Smooth muscle cell (in vitro differentiated cells): ENCODE measurements around the gene VDAC1. TPM values are rescaled to one million over a fixed set of nuclear protein-coding genes. Genes with fewer than 3 reads are reported as not detected.
"Not testable (repeated sequence)": the region's sequence is repeated elsewhere in the genome, so short reads cannot be mapped to it uniquely, and the experiment has no call there.

ENCODE experiments used
- DNase-seq: peaks from one replicate; lab custom pipeline; 2025; ENCODE audit not compliant: unreplicated experiment; lab: John Stamatoyannopoulos, UW
- H2AFZ ChIP-seq: fragments of 200-600 bp; sonication (generic); 2 replicates; pipeline ENCODE4 v1.6.0; 2016; ENCODE audit warnings: antibody characterized with exemption, low read depth, mild to moderate bottlenecking
- H3F3A ChIP-seq: fragments of 200-600 bp; sonication (generic); 2 replicates; pipeline ENCODE4 v1.6.0; 2017; ENCODE audit warnings: antibody characterized with exemption, low read depth
- H3K27ac ChIP-seq: fragments of 200-600 bp; sonication (generic); 2 replicates; pipeline ENCODE4 v1.5.1; 2016; ENCODE audit warnings: low read depth, mild to moderate bottlenecking
- H3K27me3 ChIP-seq: fragments of 200-600 bp; sonication (generic); 2 replicates; pipeline ENCODE4 v1.6.1; 2016; ENCODE audit warnings: low read depth, mild to moderate bottlenecking
- H3K36me3 ChIP-seq: fragments of 200-600 bp; sonication (generic); 2 replicates; pipeline ENCODE4 v1.5.1; 2016; ENCODE audit warnings: low read depth
- H3K4me1 ChIP-seq: fragments of 200-600 bp; sonication (generic); 2 replicates; pipeline ENCODE4 v1.5.1; 2016; ENCODE audit warnings: low read depth
- H3K4me2 ChIP-seq: fragments of 200-600 bp; sonication (generic); 2 replicates; pipeline ENCODE4 v1.6.0; 2016; ENCODE audit warnings: mild to moderate bottlenecking
- H3K4me3 ChIP-seq: fragments of 200-600 bp; sonication (generic); 2 replicates; pipeline ENCODE4 v1.5.1; 2016; ENCODE audit warnings: mild to moderate bottlenecking
- H3K79me2 ChIP-seq: fragments of 200-600 bp; sonication (generic); 2 replicates; pipeline ENCODE4 v1.6.0; 2016; ENCODE audit warnings: low read depth, mild to moderate bottlenecking
- H3K9ac ChIP-seq: fragments of 200-600 bp; sonication (generic); 2 replicates; pipeline ENCODE4 v1.6.0; 2016; ENCODE audit warnings: low read depth
- H3K9me3 ChIP-seq: fragments of 200-600 bp; sonication (generic); replicated peaks from 2 replicates; pipeline ENCODE4 v1.5.1; 2016; ENCODE audit warnings: low read depth
- H4K20me1 ChIP-seq: fragments of 200-600 bp; sonication (generic); 2 replicates; pipeline ENCODE4 v1.6.0; 2016; ENCODE audit warnings: low read depth
- CTCF ChIP-seq: fragments of 200-600 bp; sonication (generic); IDR thresholded peaks from 2 replicates; pipeline ENCODE4 v1.5.1; 2017; ENCODE audit warnings: borderline replicate concordance, mild to moderate bottlenecking, antibody characterized with exemption; ENCODE audit not compliant: insufficient read depth, poor library complexity, severe bottlenecking
- WGBS: methylation state at CpG from one replicate; pipeline ENCODE4 v1.1.7; 2016; ENCODE audit warnings: low lambda C conversion rate; 5-methylcytosine and 5-hydroxymethylcytosine counted together
- polyA plus RNA-seq: library from polyadenylated mRNA; unstranded; fragments of >200 nt; fragmentation: Nextera tagmentation; extraction: Ambion mirVana; gene quantifications from 2 replicates; pipeline ENCODE4 v1.2.1, GENCODE V29; 2016
- total RNA-seq: library from RNA; depleted of rRNA; stranded (reverse); fragments of >200 nt; gene quantifications from 2 replicates; pipeline ENCODE4 v1.2.3, GENCODE V29; 2014

Gene VDAC1
- total and polyA plus RNA-seq, 2 experiments from 2014 or later: 221 to 252 TPM

GRCh38 chr5:133957080-133957479 lies 47.7 kb downstream of the VDAC1 start:
- H3F3A ChIP-seq: no peaks in the 10 kb centered on the region
- no peaks in the 10 kb centered on the region for H3K9me3 ChIP-seq
- H3K4me1 ChIP-seq: no peaks in the 10 kb centered on the region
- H3K4me3 ChIP-seq: no peak overlapping the region
- DNase-seq: no peak
- H3K4me2 ChIP-seq: no peak overlapping the region
- H3K27ac ChIP-seq: no peak overlapping the region
- H2AFZ ChIP-seq: no peak overlapping the region
- H3K79me2 ChIP-seq: peaks cover 27% of the 10 kb centered on the region
- no peak overlapping the region for H3K9ac ChIP-seq
- peaks cover 9% of the 10 kb centered on the region for H3K36me3 ChIP-seq
- no peaks in the 10 kb centered on the region for H3K27me3 ChIP-seq
- no peak for TF ChIP-seq CTCF
- peaks cover 29% of the 10 kb centered on the region for H4K20me1 ChIP-seq
- WGBS: 95% methylated on average over 4 of the region's 4 CpGs

GRCh38 chr5:133956196-133956595 lies 48.6 kb downstream of the VDAC1 start:
- 92% methylated on average over 1 of the region's 1 CpG for WGBS
- not testable (repeated sequence) for H3K27me3 ChIP-seq

GRCh38 chr5:133953568-133954145 lies 51.1 kb downstream of the VDAC1 start:
- no peak overlapping the region for H3K4me3 ChIP-seq
- DNase-seq: no peak
- no peaks in the 10 kb centered on the region for H3K4me1 ChIP-seq
- peaks cover 3% of the 10 kb centered on the region for H3K36me3 ChIP-seq
- no peaks in the 10 kb centered on the region for H3K9me3 ChIP-seq
- no peaks in the 10 kb centered on the region for H3K27me3 ChIP-seq
- no peak overlapping the region for H2AFZ ChIP-seq
- no peak overlapping the region for H3K4me2 ChIP-seq
- H4K20me1 ChIP-seq: peaks cover 6% of the 10 kb centered on the region
- H3F3A ChIP-seq: no peaks in the 10 kb centered on the region
- peak overlapping the region; percentile 26 for H3K27ac ChIP-seq
- no peak overlapping the region for H3K9ac ChIP-seq
- peaks cover 2% of the 10 kb centered on the region for H3K79me2 ChIP-seq
- WGBS: 87% methylated on average over 10 of the region's 10 CpGs
- TF ChIP-seq CTCF: no peak

More at GRCh38 chr5:133956196-133956595, 48.6 kb downstream of the VDAC1 start:
- peaks cover 19% of the 10 kb centered on the region for H3K79me2 ChIP-seq
- H3K9me3 ChIP-seq, H3K4me2 ChIP-seq, DNase-seq, H3K27ac ChIP-seq, H3F3A ChIP-seq, H3K4me1 ChIP-seq, H3K36me3 ChIP-seq, H3K4me3 ChIP-seq, H3K9ac ChIP-seq, H2AFZ ChIP-seq: not testable (repeated sequence)
- H4K20me1 ChIP-seq: peaks cover 23% of the 10 kb centered on the region

GRCh38 chr5:133952729-133953567 lies 51.8 kb downstream of the VDAC1 start:
- peak overlapping the region; percentile 26 for H3K27ac ChIP-seq
- H3K4me3 ChIP-seq: no peak overlapping the region
- TF ChIP-seq CTCF: no peak
- no peak overlapping the region for H3K4me2 ChIP-seq
- H3K79me2 ChIP-seq: no peaks in the 10 kb centered on the region
- WGBS: 79% methylated on average over 10 of the region's 10 CpGs
- H3K9ac ChIP-seq: no peak overlapping the region
- no peak for DNase-seq
- H3K9me3 ChIP-seq: no peaks in the 10 kb centered on the region
- H2AFZ ChIP-seq: no peak overlapping the region
- H4K20me1 ChIP-seq: peaks cover 1% of the 10 kb centered on the region
- no peaks in the 10 kb centered on the region for H3K4me1 ChIP-seq
- H3K27me3 ChIP-seq: no peaks in the 10 kb centered on the region
- H3K36me3 ChIP-seq: peaks cover 3% of the 10 kb centered on the region
- H3F3A ChIP-seq: no peaks in the 10 kb centered on the region
